HG03378 (cell line): ENCODE measurements around the gene TMPRSS3.

ENCODE experiments used
- ATAC-seq: cut with Tn5 transposase; IDR thresholded peaks from one replicate; pipeline ENCODE4 v1.9.1; 2021; ENCODE audit warnings: mild to moderate bottlenecking, moderate library complexity; ENCODE audit not compliant: unreplicated experiment

The TMPRSS3 gene

DNA sequence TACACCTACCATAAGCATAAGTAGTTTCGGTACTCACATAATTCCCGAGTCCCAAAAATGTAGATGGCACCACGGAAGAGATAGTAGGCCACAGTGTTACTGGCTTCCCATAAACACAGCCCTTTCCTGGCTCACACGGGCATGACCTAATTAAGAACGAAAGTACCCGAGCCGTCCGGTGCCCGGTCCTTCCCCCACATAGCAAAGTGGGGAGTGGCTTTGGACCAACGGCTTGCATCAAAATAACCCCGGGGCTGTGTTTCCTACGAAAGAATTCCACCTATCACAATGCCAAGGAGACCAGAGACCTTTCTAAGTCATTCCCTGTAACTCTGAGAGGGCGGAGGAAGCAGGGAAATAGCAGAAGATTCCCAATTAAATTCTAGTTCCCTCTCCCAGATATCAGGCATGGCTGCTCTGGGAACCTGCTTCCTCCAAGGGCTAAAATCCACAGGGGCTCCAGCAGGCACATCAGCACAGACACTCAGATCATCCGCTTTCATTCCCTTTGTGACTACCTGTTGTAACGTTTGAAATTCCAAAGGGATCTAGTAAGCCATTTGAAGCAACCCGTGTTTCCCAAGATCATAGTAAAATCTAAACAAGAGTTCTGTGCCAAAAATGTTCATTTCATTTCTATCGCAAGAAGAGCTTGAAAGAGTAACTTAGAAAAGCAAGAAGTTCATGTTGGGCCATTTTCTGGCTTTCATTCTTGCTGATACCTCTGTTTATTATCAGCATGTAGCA is at the start of gene TMPRSS3:
TMPRSS3 (minus strand) TSS at position 148 of the 747 bp plus-strand sequence. CDS start 635 bp downstream, outside the sequence.
- ATAC-seq: no peak

DNA sequence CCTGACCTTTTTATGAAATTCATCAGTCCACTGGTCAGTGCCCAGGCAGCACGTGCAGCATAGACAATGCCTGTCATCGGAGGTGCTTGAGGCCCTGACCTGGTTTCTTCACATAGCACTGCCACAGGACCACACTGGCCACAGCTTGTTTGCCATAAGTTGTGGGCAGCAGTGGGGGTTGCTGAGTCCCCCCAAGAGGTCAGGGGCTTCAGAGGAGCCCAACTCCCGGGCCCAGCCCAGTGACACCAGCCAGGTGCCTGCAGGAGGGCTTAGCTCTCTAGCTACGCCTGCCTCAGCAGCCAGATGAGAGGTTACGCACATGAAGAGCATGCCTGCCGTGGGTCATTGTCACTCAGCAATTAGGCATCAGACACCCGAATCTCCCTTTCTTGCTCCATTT is 49.5 kb upstream of the TMPRSS3 start:
- ATAC-seq: no peak

DNA sequence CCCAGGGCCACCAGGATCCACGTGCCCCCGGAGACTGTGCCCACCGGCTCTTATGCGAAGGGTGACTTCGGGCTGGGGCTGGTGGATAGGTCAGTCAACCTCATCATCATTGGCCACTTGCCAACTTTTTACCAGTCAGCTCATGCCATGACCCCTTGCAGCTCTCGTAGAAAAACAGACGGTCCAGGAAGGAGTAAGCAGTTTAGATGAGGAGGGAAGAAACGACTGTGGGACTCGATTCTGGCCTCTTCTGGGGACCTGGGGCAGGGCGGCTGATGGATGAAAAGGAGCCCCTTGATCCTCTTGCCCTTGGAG is 48.9 kb upstream of the TMPRSS3 start:
- no peak for ATAC-seq

DNA sequence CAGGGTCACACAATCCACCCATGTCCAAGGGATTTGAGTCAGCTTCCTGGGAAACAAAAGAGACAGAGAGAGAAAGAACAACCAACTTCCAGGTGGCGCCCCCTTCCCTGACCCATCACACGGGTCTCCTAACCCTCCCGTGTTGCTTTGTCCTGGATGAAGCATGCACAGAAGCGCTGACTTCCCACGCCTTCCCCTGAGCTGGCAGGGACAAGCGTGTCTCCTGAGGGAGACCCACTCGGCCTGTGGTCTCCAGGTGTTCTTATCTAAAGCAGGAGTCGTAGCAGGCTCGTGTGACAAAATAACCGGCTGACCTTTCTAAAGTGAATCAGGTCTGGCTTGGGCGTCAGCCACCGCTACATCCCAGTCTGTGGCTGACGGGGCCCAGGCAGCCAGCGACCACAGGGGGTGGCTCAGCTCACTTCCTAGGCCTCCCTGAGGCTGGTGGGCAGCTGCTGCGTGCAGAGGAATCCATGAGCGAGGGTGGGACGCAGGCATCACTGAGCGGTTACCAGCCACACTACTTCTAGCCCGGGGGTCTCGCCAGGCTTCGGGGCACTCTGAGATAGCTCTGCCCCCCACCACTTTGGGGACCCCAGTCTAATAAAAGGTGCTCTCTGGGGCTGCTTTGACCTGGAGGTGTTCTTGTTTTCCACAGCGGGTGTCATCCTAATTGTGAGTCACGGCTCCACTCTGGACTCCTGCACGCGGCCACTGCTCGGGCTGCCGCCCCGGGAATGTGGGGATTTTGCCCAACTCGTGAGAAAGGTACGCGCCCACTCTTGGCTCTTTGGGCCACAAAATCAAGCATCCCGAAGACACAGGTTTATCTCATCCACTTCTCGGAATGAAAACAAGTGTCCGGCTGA is 48.3 kb upstream of the TMPRSS3 start:
- ATAC-seq: no peak

DNA sequence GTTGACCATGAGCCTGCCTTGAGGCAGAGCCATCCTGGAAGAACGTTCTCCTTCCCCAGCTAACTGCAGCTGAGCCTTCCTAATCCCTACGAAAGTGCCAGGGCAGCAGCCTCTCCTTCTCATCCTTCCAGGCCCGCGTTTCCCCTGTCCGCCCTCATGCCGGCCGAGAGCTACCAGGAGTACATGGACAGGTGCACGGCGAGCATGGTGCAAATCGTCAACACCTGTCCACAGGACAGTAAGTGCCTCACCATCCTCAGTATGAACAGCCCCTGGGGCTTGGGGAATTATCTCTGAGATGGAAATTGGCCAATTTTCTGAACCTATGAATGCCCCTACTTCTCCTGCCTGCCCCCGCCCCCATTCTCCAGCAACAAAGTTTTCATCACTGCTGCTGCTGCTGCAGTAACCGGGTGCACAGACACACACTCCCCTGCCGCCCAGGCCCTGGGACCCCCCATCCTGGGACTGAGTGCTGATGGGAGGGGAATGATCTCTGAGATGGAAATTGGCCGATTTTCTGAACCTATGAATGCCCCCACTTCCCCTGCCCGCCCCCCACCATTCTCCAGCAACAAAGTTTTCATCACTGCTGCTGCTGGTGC is 47.4 kb upstream of the TMPRSS3 start:
- no peak for ATAC-seq

DNA sequence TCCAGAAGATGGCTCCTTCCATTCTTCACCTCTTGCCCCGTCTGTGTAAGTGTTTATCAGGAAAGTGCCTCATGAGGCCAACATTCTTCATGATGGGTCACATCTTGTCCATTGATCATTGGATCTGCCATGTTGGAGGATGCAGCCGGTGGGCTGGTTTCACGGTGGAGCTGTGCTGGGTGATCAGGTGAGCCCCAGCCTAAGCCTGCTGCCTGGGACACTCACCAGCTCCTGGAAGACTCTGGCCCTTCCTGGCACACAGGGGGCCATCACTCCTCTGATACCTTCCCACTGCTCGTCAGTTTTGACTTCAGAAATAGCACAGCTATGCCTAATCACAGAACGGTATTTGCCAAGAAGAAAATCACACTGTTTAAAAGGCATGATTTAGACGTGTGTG is 46.1 kb upstream of the TMPRSS3 start:
- ATAC-seq: no peak

DNA sequence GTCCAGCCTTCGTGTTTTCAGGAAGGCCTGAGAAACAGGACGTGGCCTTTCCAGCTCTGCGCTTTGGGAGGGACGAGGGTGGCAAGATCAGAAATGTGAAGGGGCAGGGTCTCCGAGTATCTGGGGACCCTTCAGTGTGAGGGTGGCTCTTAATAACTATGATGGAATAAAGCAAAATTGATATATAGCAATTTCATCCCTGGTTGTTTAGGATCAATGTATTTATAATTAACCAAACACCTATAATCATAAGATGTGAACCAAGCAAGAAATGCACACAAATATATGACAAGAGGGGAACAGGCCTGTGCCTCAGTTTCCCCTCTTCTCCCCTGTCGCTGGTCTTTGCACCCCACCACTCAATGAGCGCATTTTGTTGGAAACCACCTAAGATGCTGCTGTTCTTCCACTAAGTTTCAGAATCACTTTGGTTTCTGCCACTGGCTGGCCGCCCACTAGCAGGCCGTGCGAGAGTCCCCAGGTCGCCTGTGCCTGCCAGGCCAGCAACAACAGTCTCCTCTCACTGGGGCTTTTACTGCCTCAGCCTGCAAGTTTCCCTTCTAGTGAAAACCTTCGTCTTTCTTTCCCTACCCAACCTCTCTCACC is 44.4 kb upstream of the TMPRSS3 start:
- peak; percentile 78 for ATAC-seq

DNA sequence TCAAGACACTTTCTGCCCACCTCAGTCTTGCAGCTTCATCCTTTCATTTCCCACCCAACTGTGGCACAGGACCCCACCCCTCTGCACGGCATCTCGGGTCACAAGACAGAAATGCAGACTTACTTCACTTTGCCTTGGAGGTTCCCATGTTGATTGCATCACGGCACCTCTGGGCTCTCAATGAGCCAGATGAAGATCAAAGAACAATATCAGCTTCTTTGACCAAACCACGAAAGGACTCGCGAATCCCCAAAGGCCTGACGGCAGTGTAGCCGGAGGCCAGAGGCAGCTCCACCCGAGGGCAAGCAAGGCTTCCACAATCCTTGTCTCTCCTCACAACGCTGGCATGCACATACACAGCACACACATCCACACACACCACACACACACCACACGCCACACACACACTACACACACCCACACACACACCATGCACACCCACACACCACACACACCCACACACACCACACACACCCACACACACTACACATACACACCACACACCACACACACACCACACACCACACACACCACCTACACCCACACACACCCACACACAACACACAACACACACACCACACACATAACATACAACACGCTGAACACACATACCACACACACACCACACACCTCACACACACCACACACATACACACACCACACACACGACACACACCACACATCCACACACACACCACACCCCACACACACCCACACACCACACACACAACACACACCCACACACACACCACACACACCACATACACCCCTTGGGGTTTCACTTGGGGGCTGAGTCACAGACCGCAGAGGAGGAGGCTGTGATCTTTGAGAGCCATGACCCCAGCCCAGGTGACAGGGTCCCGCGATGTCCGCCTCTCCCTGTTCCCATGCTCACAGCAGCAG is 43.7 kb upstream of the TMPRSS3 start:
- no peak for ATAC-seq

DNA sequence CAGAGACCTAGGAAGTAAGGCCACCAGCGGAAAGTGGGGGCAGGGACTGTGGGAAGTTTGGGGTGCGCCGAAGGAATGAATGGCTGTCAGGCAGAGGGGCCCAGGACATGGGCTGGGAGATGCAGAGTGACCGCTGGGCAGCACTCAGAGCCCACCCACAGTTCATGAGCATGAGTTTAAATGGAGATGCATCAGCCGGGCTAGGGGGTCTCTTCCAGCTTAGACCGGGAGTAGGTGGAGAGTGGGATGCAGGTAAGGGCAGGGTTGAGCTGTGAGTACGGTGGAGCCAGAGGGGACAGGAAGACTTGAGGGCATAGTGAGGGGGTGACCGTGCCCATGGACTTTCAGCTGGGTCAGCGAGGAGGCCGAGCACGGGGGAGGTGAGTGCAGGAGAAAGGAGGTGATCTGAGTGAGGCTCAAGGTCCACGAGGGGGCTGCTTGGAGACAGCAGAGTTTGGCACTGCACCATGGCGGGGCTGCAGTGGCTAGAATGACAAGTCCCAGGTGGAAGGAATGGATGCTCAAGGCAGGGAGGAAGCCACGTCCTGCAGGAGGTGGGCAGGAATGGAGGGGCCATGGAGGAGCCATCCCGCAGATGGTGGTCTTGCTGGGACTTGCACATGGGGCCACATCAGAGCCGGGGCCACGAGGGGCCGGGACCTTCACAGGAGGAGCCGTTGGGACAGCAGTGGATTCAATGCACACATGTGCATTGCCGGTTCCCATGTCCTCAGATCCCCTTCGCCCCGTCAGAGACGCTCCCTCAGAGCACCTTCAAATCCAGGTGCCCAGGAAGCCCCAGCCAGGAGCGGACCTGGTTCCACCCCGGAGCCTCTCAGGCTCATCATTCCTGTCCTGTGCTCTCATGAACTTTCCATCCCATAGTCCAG is 42.7 kb upstream of the TMPRSS3 start:
- no peak for ATAC-seq

DNA sequence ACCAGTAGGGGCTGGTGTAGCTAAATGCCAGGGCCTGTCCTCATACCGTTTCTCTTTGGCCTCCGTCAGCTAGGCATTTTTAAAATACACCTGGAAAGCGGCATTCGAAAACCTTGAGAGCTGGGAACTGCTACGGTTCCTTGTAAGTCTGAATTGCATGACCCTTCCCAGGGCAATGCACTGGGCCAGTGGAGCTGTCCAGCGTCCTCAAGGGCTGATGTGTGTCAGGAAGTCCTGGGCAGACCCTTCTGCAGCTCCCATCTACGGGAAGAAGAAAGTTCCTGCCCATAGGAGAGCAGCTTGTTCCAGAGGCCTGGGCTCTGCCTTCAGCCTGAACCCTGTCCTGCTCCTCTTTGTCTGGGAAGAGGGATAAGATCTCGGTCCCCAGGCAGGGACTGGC is 41.9 kb upstream of the TMPRSS3 start:
- no peak for ATAC-seq

DNA sequence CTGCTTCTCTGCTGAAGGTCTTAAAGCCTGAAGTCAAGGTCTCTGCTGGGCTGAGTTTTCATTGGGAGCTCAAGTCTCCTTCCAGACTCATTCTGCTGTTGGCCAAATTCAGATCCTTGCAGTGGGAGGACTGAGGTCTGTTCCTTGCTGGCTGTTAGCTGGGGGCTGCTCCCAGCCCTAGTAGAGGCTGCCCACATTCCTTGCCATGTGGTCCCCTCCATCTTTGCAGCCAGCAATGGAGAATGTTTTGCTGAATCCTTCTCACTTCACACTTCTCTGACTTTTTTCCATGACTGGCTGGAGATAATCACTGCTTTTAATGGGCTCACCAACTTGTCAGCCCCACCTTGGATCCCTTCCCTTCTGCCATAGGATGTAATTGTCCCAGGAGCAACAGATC is 41.1 kb upstream of the TMPRSS3 start:
- no peak for ATAC-seq

DNA sequence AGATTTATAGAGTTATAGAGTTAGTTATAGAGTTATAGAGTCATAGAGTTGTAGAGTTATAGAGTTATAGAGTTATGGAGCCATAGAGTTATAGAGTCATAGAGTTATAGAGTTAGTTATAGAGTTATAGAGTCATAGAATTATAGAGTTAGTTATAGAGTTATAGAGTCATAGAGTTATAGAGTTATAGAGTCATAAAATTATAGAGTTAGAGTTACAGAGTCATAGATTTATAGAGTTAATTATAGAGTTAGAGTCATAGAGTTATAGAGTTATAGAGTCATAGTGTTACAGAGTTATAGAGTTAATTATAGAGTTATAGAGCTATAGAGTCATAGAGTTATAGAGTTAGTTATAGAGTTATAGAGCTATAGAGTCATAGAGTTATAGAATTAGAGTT is 40.0 kb upstream of the TMPRSS3 start:
- ATAC-seq: no peak

DNA sequence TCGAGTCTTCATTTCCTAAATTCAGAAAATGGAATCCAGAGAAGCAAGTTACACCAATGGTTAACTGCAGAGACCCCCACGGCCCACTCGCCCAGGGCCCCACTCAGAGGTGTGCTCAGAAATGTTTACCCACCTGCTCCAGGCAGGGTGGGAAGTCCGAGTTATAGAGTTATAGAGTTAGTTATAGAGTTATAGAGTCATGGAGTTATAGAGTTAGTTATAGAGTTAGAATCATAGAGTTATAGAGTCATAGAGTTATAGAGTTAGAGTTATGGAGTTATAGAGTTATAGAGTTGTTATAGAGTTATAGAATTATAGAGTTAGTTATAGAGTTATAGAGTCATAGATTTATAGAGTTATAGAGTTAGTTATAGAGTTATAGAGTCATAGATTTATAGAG is 39.5 kb upstream of the TMPRSS3 start:
- no peak for ATAC-seq

DNA sequence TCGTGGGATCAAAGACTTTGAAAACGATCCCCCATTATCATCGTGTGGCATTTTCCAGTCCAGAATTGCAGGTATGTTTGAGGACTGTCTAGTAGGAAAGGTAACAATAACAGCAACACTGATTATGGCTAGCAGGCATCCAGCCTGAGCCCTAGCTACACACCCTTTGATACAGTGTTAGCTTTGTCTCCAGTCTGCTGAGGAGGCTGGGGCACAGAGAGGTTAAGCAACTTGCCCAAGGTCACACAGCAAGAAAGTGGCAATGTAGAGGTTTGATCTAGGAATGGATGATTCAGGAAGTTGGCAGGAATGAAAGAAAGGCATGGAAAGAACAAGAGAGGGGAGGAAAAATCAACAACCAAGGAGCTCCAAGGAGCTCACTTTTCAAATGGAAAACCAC is 39.0 kb upstream of the TMPRSS3 start:
- no peak for ATAC-seq

DNA sequence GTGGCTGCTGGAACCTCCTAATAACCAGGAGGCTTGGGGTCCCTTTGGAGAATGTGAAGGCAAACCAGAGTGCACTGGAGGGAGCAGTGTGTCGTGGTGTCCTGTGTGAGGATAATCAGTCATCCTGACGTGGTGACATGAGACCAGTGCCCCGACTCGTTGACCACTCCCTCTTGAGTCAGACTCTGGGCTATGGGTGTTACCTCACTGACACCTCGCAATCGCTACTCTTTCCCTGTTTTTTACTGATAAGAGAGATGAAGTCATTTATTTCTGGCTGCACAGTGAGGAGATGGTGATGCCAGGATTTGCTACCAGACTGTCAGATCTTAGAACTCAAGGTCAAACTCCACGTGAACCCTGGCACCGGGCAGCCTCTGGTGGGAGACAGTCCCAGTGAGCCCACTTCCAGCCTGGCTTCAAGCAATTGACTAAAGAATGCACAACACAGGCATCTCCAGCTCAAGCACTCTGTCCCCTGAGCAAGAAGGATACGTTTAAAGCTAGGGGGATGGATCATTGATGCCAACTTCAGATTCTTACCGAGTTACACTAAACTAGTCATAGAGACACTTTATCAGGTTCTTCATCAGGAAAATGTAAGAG is 38.2 kb upstream of the TMPRSS3 start:
- ATAC-seq: no peak

DNA sequence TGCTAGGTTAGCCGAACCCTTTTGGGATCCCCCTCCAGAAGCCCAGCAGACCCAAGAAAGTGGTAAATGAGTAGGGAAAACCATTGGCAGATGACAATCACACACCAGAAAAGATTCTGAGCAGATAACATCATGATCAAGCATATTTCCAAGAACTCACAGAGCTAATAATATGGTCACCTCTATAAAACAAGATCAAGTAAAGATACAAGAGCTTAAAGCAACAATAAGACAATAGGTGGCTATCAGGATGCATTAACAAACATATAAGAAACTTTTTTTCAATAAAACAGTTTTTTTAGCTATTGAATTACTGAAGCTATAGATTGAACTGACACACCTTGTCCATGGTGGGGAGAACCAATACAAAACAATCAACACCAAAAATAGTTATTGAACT is 36.8 kb upstream of the TMPRSS3 start:
- ATAC-seq: no peak

DNA sequence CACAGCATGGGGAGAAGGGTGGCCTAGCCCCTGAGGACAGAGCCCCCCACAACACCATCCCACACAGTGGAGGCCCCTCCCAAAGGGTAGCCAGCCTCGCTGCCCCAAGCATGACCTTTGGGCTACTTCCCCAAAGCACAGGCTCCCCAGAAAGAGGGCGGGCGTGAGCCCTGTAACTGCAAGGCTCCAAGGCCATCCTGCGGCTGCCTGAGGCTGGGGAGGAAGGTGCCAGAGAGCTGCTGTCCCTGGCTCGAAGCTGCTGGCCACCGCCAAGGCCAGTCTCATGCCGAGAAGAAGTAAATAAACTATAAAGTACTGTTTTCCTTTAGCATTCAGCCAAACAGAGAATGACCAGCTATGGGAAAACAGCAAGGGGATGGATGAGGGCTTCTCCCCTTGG is 35.3 kb upstream of the TMPRSS3 start:
- no peak for ATAC-seq

DNA sequence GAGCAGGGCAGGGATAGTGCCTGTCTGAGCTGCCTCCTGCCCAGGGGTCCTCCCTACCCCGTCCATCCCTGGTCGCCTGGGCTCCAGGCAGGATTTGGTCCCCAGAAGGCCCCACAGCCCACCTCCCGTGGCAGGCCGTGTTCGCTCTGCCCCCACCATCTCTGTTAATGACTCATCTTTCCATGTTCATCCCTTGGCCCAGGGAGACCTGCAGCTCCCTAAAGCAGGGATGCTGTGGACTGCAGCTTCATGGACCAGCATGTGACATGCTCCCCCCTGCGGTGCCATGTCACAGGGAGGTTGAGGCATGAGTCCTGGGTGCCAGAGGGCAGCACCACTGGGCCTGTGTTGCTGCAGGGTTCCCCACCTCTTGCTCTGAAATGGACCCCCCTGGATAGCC is 34.7 kb upstream of the TMPRSS3 start:
- no peak for ATAC-seq

DNA sequence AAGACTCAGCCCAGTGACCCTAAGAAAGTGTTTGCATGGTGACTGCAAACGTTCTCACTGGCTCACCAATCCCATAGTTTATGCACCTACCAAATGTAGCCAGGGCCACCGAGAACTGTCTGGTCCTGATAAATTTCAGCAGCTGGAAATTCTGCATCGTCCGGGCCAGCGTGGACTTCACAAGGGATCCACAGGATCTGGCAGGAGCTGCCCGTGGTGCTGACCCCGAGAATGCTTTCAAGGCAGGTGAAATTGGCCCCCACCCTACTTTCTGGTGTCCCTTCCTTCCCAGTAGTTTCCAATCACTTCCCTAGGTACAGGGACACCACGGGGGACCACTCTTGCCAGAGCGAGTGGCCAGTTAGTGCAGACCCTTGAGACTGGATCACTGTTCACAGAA is 34.0 kb upstream of the TMPRSS3 start:
- no peak for ATAC-seq
